Activated CD4-positive, CD25-positive, alpha-beta regulatory T cell treated with anti-CD3 and anti-CD28 coated beads, Interleukin-2, amount 50 U/mL, for 72 hours (primary cell): ENCODE measurements around the gene ASTN2.

Experiments
- DNase-seq: peaks from one replicate; pipeline ENCODE4 v3.0.0; 2021

The ASTN2 gene

GRCh38 chr9:117104206-117104605 lies 310.7 kb downstream of the ASTN2 start:
- no peak for DNase-seq

- no peak for DNase-seq
These were observed 311.3 kb downstream of the ASTN2 start for GRCh38 chr9:117103438-117104110.

GRCh38 chr9:117101008-117101407 lies 313.8 kb downstream of the ASTN2 start:
- no peak for DNase-seq

- no peak for DNase-seq
These were observed 316.5 kb downstream of the ASTN2 start for GRCh38 chr9:117098331-117098730.

- DNase-seq: no peak
These were observed 317.1 kb downstream of the ASTN2 start for GRCh38 chr9:117097761-117098160.

- no peak for DNase-seq
These were observed 318.7 kb downstream of the ASTN2 start for GRCh38 chr9:117096138-117096537.

GRCh38 chr9:117095081-117095480 lies 319.8 kb downstream of the ASTN2 start:
- no peak for DNase-seq

- DNase-seq: no peak
These were observed 320.7 kb downstream of the ASTN2 start for GRCh38 chr9:117093891-117094844.

GRCh38 chr9:117092582-117092981 lies 322.3 kb downstream of the ASTN2 start:
- DNase-seq: no peak

GRCh38 chr9:117091529-117091928 lies 323.3 kb downstream of the ASTN2 start:
- DNase-seq: no peak

GRCh38 chr9:117088786-117089185 lies 326.1 kb downstream of the ASTN2 start:
- DNase-seq: no peak

- no peak for DNase-seq
These were observed 326.7 kb downstream of the ASTN2 start for GRCh38 chr9:117088140-117088539.

- no peak for DNase-seq
These were observed 330.6 kb downstream of the ASTN2 start for GRCh38 chr9:117084221-117084620.

- no peak for DNase-seq
These were observed 331.3 kb downstream of the ASTN2 start for GRCh38 chr9:117083559-117083958.

- DNase-seq: no peak
These were observed 333.1 kb downstream of the ASTN2 start for GRCh38 chr9:117081641-117082317.

GRCh38 chr9:117080765-117081390 lies 334.0 kb downstream of the ASTN2 start:
- no peak for DNase-seq

GRCh38 chr9:117076571-117077290 lies 338.1 kb downstream of the ASTN2 start:
- no peak for DNase-seq

GRCh38 chr9:117075636-117076035 lies 339.2 kb downstream of the ASTN2 start:
- no peak for DNase-seq

- DNase-seq: no peak
These were observed 339.9 kb downstream of the ASTN2 start for GRCh38 chr9:117074784-117075520.

GRCh38 chr9:117074342-117074662 lies 340.6 kb downstream of the ASTN2 start:
- no peak for DNase-seq

- DNase-seq: no peak
These were observed 341.1 kb downstream of the ASTN2 start for GRCh38 chr9:117073539-117074341.
